Measurements from ENCODE around the gene BMP6.
"Not testable (repeated sequence)": the region's sequence is repeated elsewhere in the genome, so short reads cannot be mapped to it uniquely, and the experiment has no call there.

BMP6 gene

GRCh38 chr6:7895125-7895423 lies 169.2 kb downstream of the BMP6 start:
- H3K4me1 ChIP-seq (ENCODE audit: control insufficient read depth, insufficient read depth, low read length) = no peaks in the 10 kb centered on the region
- no peak overlapping the region for H3K4me3 ChIP-seq (ENCODE audit: low read depth, low read length)
- peaks cover 59% of the 10 kb centered on the region for H3K36me3 ChIP-seq (ENCODE audit: control insufficient read depth, insufficient read depth, low read length)
- no peak overlapping the region for H3K9ac ChIP-seq (ENCODE audit: low read depth, low read length)
- H3K27me3 ChIP-seq (ENCODE audit: control insufficient read depth, insufficient read depth, low read length) = no peaks in the 10 kb centered on the region
- H3K9me3 ChIP-seq (ENCODE audit: control insufficient read depth, insufficient read depth, low read length) = no peaks in the 10 kb centered on the region

- Histone ChIP-seq H3K36me3 (ENCODE audit: control insufficient read depth, insufficient read depth, low read length) (peaks cover 63% of the 10 kb centered on the region), H3K4me1 (ENCODE audit: control insufficient read depth, insufficient read depth, low read length) (no peaks in the 10 kb centered on the region), H3K27me3 (ENCODE audit: control insufficient read depth, insufficient read depth, low read length) (no peaks in the 10 kb centered on the region), H3K9ac (ENCODE audit: low read depth, low read length) (no peak overlapping the region), H3K4me3 (ENCODE audit: low read depth, low read length) (no peak overlapping the region), H3K9me3 (ENCODE audit: control insufficient read depth, insufficient read depth, low read length) (no peaks in the 10 kb centered on the region)
These were observed 170.6 kb downstream of the BMP6 start for GRCh38 chr6:7896465-7896987.

GRCh38 chr6:7897461-7898192 lies 171.7 kb downstream of the BMP6 start:
- peaks cover 61% of the 10 kb centered on the region for H3K36me3 ChIP-seq (ENCODE audit: control insufficient read depth, insufficient read depth, low read length)
- no peaks in the 10 kb centered on the region for H3K9me3 ChIP-seq (ENCODE audit: control insufficient read depth, insufficient read depth, low read length)
- no peak overlapping the region for H3K9ac ChIP-seq (ENCODE audit: low read depth, low read length)
- H3K27me3 ChIP-seq (ENCODE audit: control insufficient read depth, insufficient read depth, low read length) = no peaks in the 10 kb centered on the region
- no peaks in the 10 kb centered on the region for H3K4me1 ChIP-seq (ENCODE audit: control insufficient read depth, insufficient read depth, low read length)
- no peak overlapping the region for H3K4me3 ChIP-seq (ENCODE audit: low read depth, low read length)

- H3K4me3 ChIP-seq (ENCODE audit: low read depth, low read length); H3K9ac ChIP-seq (ENCODE audit: low read depth, low read length); H3K27me3 ChIP-seq (ENCODE audit: control insufficient read depth, insufficient read depth, low read length); H3K4me1 ChIP-seq (ENCODE audit: control insufficient read depth, insufficient read depth, low read length); H3K9me3 ChIP-seq (ENCODE audit: control insufficient read depth, insufficient read depth, low read length): not testable (repeated sequence)
- peaks cover 66% of the 10 kb centered on the region for H3K36me3 ChIP-seq (ENCODE audit: control insufficient read depth, insufficient read depth, low read length)
These were observed 172.3 kb downstream of the BMP6 start for GRCh38 chr6:7898193-7898586.

GRCh38 chr6:7899101-7899888 lies 173.4 kb downstream of the BMP6 start:
- no peaks in the 10 kb centered on the region for H3K27me3 ChIP-seq (ENCODE audit: control insufficient read depth, insufficient read depth, low read length)
- no peaks in the 10 kb centered on the region for H3K9me3 ChIP-seq (ENCODE audit: control insufficient read depth, insufficient read depth, low read length)
- H3K36me3 ChIP-seq (ENCODE audit: control insufficient read depth, insufficient read depth, low read length) = peaks cover 68% of the 10 kb centered on the region
- H3K4me1 ChIP-seq (ENCODE audit: control insufficient read depth, insufficient read depth, low read length) = no peaks in the 10 kb centered on the region
- H3K9ac ChIP-seq (ENCODE audit: low read depth, low read length) = no peak overlapping the region
- H3K4me3 ChIP-seq (ENCODE audit: low read depth, low read length) = no peak overlapping the region

GRCh38 chr6:7899889-7900213 lies 174.0 kb downstream of the BMP6 start:
- Histone ChIP-seq H3K4me1 (ENCODE audit: control insufficient read depth, insufficient read depth, low read length) (no peaks in the 10 kb centered on the region), H3K9ac (ENCODE audit: low read depth, low read length) (no peak overlapping the region), H3K36me3 (ENCODE audit: control insufficient read depth, insufficient read depth, low read length) (peaks cover 69% of the 10 kb centered on the region), H3K27me3 (ENCODE audit: control insufficient read depth, insufficient read depth, low read length) (no peaks in the 10 kb centered on the region), H3K4me3 (ENCODE audit: low read depth, low read length) (no peak overlapping the region), H3K9me3 (ENCODE audit: control insufficient read depth, insufficient read depth, low read length) (no peaks in the 10 kb centered on the region)

DNA sequence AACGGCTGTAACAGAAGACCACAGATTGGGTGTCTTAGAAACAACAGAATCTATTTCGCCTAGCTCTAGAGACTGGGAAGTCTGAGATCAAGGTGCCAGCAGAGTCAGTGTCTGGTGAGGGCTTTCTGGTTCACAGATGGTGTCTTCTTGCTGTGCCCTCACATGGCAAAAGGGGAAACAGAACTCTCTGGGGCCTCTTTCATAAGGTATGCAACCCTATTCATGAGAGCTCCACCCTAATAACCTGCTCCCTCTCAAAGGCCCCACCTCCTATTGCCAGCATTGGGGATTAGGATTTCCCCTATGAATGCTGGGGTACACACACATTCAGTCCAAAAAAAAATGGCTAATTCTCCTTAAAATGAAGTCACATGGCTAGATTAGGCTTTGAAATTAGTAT lies 174.7 kb downstream of the BMP6 start:
- Histone ChIP-seq H3K4me3 (ENCODE audit: low read depth, low read length) (no peak overlapping the region), H3K36me3 (ENCODE audit: control insufficient read depth, insufficient read depth, low read length) (peaks cover 62% of the 10 kb centered on the region), H3K9me3 (ENCODE audit: control insufficient read depth, insufficient read depth, low read length) (no peaks in the 10 kb centered on the region), H3K4me1 (ENCODE audit: control insufficient read depth, insufficient read depth, low read length) (no peaks in the 10 kb centered on the region), H3K9ac (ENCODE audit: low read depth, low read length) (no peak overlapping the region), H3K27me3 (ENCODE audit: control insufficient read depth, insufficient read depth, low read length) (no peaks in the 10 kb centered on the region)

DNA sequence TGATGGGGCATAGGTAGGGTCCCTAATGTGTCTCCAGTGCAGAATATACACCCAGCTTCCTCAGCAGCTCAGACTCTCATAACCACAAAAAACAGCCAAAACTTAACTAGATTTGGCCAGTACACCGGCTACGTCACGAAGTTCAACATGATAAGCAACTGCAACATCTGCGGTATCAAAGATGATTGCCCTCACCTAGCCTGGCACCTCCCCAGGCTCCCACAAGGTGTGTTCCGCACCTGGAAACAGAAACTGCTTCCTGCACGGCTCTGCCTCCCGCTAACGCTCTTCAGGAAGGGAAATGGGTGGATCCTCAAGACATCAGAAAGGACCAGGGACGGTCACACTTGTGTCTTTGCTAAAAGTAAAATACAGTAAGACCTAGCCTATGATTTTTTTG lies 175.2 kb downstream of the BMP6 start:
- H3K36me3 ChIP-seq (ENCODE audit: control insufficient read depth, insufficient read depth, low read length) = peaks cover 60% of the 10 kb centered on the region

DNA sequence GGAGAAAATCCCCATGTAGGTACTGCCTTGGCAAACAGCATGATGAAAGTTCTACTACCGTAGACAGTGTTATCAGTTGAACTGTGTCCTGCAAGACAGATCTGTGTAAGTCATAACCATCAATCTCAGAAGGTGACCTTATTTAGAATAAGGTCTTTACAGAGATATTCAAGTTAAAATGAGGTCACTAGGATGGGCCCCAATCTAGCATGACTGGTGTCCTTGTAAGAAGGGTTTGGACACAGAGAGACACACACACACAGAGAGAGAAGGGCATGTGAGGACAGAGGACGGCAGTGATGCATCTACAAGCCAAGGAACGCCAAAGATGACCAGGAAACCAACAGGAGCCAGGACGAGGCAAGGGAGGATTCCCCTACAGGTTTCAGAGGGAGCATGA lies 175.9 kb downstream of the BMP6 start:
- H3K9me3 ChIP-seq (ENCODE audit: control insufficient read depth, insufficient read depth, low read length) = no peaks in the 10 kb centered on the region
- no peaks in the 10 kb centered on the region for H3K4me1 ChIP-seq (ENCODE audit: control insufficient read depth, insufficient read depth, low read length)
- peaks cover 56% of the 10 kb centered on the region for H3K36me3 ChIP-seq (ENCODE audit: control insufficient read depth, insufficient read depth, low read length)
- H3K9ac ChIP-seq (ENCODE audit: low read depth, low read length) = no peak overlapping the region
- no peak overlapping the region for H3K4me3 ChIP-seq (ENCODE audit: low read depth, low read length)
- H3K27me3 ChIP-seq (ENCODE audit: control insufficient read depth, insufficient read depth, low read length) = no peaks in the 10 kb centered on the region

More for the DNA sequence above, 175.2 kb downstream of the BMP6 start:
- Histone ChIP-seq H3K4me3 (ENCODE audit: low read depth, low read length) (no peak overlapping the region), H3K9me3 (ENCODE audit: control insufficient read depth, insufficient read depth, low read length) (no peaks in the 10 kb centered on the region), H3K4me1 (ENCODE audit: control insufficient read depth, insufficient read depth, low read length) (no peaks in the 10 kb centered on the region), H3K27me3 (ENCODE audit: control insufficient read depth, insufficient read depth, low read length) (no peaks in the 10 kb centered on the region), H3K9ac (ENCODE audit: low read depth, low read length) (no peak overlapping the region)

- Histone ChIP-seq H3K27me3 (ENCODE audit: control insufficient read depth, insufficient read depth, low read length) (no peaks in the 10 kb centered on the region), H3K9ac (ENCODE audit: low read depth, low read length) (no peak overlapping the region), H3K9me3 (ENCODE audit: control insufficient read depth, insufficient read depth, low read length) (no peaks in the 10 kb centered on the region), H3K36me3 (ENCODE audit: control insufficient read depth, insufficient read depth, low read length) (peaks cover 55% of the 10 kb centered on the region), H3K4me1 (ENCODE audit: control insufficient read depth, insufficient read depth, low read length) (no peaks in the 10 kb centered on the region), H3K4me3 (ENCODE audit: low read depth, low read length) (no peak overlapping the region)
These were observed 176.3 kb downstream of the BMP6 start for GRCh38 chr6:7902221-7902620.

- H3K4me1 ChIP-seq (ENCODE audit: control insufficient read depth, insufficient read depth, low read length) = no peaks in the 10 kb centered on the region
- H3K27me3 ChIP-seq (ENCODE audit: control insufficient read depth, insufficient read depth, low read length) = no peaks in the 10 kb centered on the region
- H3K36me3 ChIP-seq (ENCODE audit: control insufficient read depth, insufficient read depth, low read length) = peaks cover 51% of the 10 kb centered on the region
- H3K9ac ChIP-seq (ENCODE audit: low read depth, low read length) = no peak overlapping the region
- H3K9me3 ChIP-seq (ENCODE audit: control insufficient read depth, insufficient read depth, low read length) = no peaks in the 10 kb centered on the region
- no peak overlapping the region for H3K4me3 ChIP-seq (ENCODE audit: low read depth, low read length)
These were observed 177.0 kb downstream of the BMP6 start for GRCh38 chr6:7902867-7903266.

DNA sequence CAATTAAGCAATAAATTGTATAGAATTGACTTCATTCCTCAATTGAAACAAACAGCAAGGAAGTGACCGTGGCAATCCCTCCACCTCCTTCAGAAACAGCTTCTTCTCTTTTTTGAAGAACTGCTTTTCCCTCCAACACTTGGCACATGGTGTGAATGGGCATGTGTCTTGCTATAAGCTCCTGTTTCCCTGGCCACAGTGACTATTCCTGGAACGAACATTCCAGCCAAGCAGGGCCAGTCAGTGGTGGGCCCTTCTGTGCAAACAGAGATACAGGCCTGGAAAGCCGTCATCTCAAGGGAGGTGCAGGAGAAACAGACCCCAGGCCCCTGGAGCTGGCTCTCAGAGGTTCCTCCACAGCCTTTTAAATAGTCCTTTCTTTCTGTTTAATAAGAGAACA lies 177.8 kb downstream of the BMP6 start:
- Histone ChIP-seq H3K4me3 (ENCODE audit: low read depth, low read length) (no peak overlapping the region), H3K36me3 (ENCODE audit: control insufficient read depth, insufficient read depth, low read length) (peaks cover 46% of the 10 kb centered on the region), H3K4me1 (ENCODE audit: control insufficient read depth, insufficient read depth, low read length) (no peaks in the 10 kb centered on the region), H3K9ac (ENCODE audit: low read depth, low read length) (no peak overlapping the region), H3K27me3 (ENCODE audit: control insufficient read depth, insufficient read depth, low read length) (no peaks in the 10 kb centered on the region), H3K9me3 (ENCODE audit: control insufficient read depth, insufficient read depth, low read length) (no peaks in the 10 kb centered on the region)

Measured in iPS-15b (cell line).